Bronchial epithelial cell (primary cell): ENCODE data around the gene CYP26B1. TPM values are rescaled to one million over a fixed set of nuclear protein-coding genes. Genes with fewer than 3 reads are reported as not detected.

Experiments
- DNase-seq: peaks from one replicate; pipeline ENCODE4 v3.0.0-alpha.2; 2010; ENCODE audit warnings: low read depth
- FAIRE-seq: peaks from 2 replicates; lab custom pipeline; 2011; peaks lifted over from hg19 to GRCh38; lab: Jason Lieb, UNC
- H3K27me3 ChIP-seq: 2 replicates; pipeline ENCODE4 v1.5.1; 2011; ENCODE audit warnings: low read length; ENCODE audit not compliant: control insufficient read depth, insufficient read depth
- H3K36me3 ChIP-seq: 2 replicates; pipeline ENCODE4 v1.5.1; 2011; ENCODE audit warnings: low read length; ENCODE audit not compliant: control insufficient read depth, insufficient read depth
- H3K4me3 ChIP-seq: 2 replicates; pipeline ENCODE4 v1.5.1; 2011; ENCODE audit warnings: mild to moderate bottlenecking, low read depth, low read length, control low read depth
- total RNA-seq: library from RNA; depleted of rRNA; stranded (reverse); fragments of >200 nt; gene quantifications from 2 replicates; pipeline ENCODE4 v1.2.1, GENCODE V29; 2014
- TF ChIP-seq, protein P1 (sequence below): IDR thresholded peaks from 2 replicates; pipeline ENCODE4 v1.5.1; 2011; ENCODE audit warnings: mild to moderate bottlenecking, moderate library complexity, low read length, control low read depth, inconsistent platforms; ENCODE audit not compliant: insufficient read depth, severe bottlenecking

The CYP26B1 gene, protein sequence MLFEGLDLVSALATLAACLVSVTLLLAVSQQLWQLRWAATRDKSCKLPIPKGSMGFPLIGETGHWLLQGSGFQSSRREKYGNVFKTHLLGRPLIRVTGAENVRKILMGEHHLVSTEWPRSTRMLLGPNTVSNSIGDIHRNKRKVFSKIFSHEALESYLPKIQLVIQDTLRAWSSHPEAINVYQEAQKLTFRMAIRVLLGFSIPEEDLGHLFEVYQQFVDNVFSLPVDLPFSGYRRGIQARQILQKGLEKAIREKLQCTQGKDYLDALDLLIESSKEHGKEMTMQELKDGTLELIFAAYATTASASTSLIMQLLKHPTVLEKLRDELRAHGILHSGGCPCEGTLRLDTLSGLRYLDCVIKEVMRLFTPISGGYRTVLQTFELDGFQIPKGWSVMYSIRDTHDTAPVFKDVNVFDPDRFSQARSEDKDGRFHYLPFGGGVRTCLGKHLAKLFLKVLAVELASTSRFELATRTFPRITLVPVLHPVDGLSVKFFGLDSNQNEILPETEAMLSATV
- total RNA-seq: under 0.01 and 0.53 TPM in 2 replicates

DNA sequence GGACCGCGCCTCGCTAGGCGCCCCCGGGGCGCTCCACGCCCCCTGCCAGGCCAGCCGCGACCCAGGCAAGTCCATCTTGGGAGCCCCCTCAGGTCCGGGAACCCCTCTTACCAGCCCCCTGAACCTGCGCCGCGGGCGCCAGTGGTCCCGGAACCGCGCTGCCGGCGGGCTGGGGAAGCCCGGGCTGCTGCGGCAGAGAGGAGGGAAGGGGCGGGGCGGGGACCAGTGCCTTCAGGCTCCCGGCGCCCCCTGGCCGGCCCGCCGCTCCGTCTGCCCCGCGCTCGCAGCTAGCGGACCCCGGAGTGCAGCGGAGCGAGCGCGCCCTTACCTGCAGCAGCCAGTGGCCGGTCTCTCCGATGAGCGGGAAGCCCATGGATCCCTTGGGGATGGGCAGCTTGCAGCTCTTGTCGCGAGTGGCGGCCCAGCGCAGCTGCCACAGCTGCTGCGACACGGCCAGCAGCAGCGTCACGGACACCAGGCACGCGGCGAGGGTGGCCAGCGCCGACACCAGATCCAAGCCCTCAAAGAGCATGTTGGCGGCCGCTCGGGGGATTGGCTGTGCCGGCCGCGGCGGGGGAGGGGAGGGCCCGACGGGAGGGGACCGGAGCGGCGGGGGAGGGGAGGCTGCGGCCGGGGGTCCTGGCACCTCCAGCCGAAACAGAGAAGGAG, at the start of gene CYP26B1:
TSS of gene CYP26B1 (minus strand) at position 560 of the 669 bp plus-strand sequence. CDS start at position 532, 28 bp downstream.
- H3K36me3 ChIP-seq: no peaks in the 10 kb centered on the region
- H3K27me3 ChIP-seq: peaks cover 37% of the 10 kb centered on the region
- no peak for FAIRE-seq
- TF ChIP-seq, protein P1, sequence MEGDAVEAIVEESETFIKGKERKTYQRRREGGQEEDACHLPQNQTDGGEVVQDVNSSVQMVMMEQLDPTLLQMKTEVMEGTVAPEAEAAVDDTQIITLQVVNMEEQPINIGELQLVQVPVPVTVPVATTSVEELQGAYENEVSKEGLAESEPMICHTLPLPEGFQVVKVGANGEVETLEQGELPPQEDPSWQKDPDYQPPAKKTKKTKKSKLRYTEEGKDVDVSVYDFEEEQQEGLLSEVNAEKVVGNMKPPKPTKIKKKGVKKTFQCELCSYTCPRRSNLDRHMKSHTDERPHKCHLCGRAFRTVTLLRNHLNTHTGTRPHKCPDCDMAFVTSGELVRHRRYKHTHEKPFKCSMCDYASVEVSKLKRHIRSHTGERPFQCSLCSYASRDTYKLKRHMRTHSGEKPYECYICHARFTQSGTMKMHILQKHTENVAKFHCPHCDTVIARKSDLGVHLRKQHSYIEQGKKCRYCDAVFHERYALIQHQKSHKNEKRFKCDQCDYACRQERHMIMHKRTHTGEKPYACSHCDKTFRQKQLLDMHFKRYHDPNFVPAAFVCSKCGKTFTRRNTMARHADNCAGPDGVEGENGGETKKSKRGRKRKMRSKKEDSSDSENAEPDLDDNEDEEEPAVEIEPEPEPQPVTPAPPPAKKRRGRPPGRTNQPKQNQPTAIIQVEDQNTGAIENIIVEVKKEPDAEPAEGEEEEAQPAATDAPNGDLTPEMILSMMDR: no peak
- DNase-seq: no peak
- peak within 1 kb of the TSS; percentile 40 for H3K4me3 ChIP-seq

DNA sequence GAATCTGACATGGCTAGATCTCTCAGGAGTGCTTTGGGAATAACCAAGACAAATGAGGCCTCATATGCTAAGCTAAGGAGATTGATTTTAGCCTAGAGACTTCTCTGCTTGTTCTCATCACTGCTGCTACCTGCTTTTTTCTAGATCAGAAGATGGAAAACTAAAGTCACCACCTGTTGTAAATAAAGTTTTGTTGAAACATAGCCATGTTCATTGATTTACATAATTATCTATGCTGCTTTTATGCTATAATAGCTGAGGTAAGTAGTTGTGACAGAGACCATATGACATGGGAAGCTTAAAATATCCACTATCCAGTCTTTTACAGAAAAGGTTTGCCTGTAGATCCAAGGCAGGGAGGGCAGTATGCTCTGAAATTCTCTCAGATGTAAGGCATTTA, 46.1 kb upstream of the CYP26B1 start:
- H3K36me3 ChIP-seq: no peaks in the 10 kb centered on the region
- TF ChIP-seq, protein P1: no peak
- no peaks in the 10 kb centered on the region for H3K27me3 ChIP-seq
- H3K4me3 ChIP-seq: no peak overlapping the region
- DNase-seq (no peak), FAIRE-seq (no peak)

DNA sequence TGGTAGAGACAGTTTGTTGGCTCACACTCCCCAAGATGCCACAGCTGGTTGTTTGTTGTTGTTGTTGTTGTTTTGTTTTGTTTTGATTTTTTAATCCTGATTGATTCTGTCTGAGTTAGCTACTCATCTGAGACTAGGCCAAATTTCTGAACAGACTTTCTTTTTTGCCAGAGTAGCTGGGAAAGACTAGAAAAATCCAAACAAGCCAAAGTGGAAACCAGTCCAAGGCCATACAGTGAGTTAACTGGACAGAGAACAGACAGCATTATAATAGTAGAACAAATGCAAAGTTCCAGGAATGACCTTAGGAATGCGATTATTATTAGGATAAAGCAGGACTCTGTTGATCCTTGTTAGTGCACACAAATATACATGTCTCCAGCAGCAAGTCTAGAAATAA, 43.8 kb upstream of the CYP26B1 start:
- H3K27me3 ChIP-seq: no peaks in the 10 kb centered on the region
- no peak overlapping the region for H3K4me3 ChIP-seq
- TF ChIP-seq, protein P1: no peak
- peak; percentile 23 for FAIRE-seq
- DNase-seq: no peak
- peaks cover 1% of the 10 kb centered on the region for H3K36me3 ChIP-seq

DNA sequence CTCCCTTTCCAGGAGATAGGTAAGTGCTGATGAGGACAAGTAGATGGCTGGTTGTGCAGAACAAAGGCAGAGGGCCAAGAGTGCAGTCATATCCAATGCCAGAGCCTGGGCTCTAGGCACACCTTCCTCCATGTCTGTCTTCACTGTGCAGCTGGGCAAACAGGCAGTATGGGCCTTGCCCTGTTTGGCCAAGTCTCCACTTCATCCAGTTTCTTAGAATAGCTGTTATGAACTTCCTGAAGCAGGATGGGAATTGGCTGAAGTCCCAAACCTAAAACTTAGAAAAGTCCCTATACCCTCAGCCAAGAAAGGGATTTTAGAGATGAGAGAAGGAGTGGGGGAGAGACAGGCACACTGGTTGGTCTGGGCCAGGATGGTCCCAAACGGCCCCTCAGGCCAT, 37.5 kb upstream of the CYP26B1 start:
- H3K36me3 ChIP-seq: peaks cover 1% of the 10 kb centered on the region
- no peak for DNase-seq
- no peaks in the 10 kb centered on the region for H3K27me3 ChIP-seq
- TF ChIP-seq, protein P1: no peak
- FAIRE-seq: no peak
- no peak overlapping the region for H3K4me3 ChIP-seq

DNA sequence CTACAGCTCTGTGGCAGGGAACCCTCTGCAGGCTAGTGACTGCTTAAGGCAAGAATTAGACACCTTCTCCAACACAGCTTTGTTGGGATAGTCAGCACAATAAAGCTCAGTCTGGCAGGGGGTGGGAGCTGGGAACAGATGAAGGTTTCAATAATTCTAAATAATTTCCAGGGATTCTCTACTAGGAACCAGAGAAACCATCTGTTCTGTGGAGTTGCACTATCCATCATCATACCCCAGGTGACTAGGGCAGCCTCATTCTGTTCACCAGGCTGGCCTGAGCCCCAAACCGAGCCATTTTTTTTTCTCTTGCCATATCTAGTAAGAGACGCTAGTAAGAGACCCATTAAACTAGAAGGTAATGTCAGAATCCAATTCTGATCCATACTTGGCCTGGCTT, 35.8 kb upstream of the CYP26B1 start:
- DNase-seq (no peak), FAIRE-seq (no peak)
- Histone ChIP-seq H3K27me3 (no peaks in the 10 kb centered on the region), H3K4me3 (no peak overlapping the region), H3K36me3 (peaks cover 1% of the 10 kb centered on the region)
- TF ChIP-seq, protein P1: no peak
